ENCODE measurements around the gene ETV7. TPM values are rescaled to one million over a fixed set of nuclear protein-coding genes. Genes with fewer than 3 reads are reported as not detected.
"Not testable (repeated sequence)": the region's sequence is repeated elsewhere in the genome, so short reads cannot be mapped to it uniquely, and the experiment has no call there.

Gene ETV7
- polyA plus RNA-seq, 3 donors = 0.10 to 0.44 TPM; not detected in 1

DNA sequence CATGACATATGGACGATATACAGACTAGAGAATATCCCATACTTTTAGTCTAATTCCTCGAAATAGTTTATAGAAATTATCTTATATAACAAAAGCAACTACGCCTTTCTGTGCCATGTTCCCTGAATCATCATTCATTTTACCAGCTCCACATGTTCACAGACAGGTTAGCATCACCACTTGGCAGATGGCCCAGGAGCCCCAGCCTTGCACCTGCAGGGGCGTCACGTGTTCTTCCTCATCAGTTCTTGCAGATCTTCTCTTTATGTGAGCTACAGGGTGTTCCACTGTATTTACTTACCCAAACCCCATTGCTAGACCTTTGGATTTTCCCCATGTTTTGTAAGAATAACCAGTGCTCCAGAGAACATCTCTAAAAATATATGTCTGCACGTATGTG lies 38.2 kb downstream of the ETV7 start:
- no peak for DNase-seq (ENCODE audit: extremely low read depth in 1 of 11, low read depth in 9 of 11, low spot score in 4 of 11)

DNA sequence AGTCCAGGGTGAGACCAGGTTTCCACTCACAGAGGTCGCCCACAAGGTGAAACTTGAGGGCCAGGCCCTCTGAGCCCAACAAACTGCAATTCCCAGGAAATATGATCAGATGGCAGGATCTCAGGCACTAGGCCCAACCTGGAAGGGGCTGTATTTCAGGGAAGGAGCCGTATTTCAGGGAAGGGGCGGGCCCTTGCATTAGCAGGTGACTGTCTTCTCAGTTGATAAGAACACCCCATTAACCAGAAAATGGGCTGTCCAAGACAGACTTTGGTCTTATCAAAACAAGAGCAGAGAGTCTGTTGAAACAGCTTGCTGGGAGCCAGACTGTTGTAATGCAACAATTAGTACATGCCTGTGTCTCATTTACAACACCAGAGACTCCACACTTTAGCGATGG lies 39.8 kb downstream of the ETV7 start:
- DNase-seq (ENCODE audit: extremely low read depth in 1 of 11, low read depth in 9 of 11, low spot score in 4 of 11) = no peak

DNA sequence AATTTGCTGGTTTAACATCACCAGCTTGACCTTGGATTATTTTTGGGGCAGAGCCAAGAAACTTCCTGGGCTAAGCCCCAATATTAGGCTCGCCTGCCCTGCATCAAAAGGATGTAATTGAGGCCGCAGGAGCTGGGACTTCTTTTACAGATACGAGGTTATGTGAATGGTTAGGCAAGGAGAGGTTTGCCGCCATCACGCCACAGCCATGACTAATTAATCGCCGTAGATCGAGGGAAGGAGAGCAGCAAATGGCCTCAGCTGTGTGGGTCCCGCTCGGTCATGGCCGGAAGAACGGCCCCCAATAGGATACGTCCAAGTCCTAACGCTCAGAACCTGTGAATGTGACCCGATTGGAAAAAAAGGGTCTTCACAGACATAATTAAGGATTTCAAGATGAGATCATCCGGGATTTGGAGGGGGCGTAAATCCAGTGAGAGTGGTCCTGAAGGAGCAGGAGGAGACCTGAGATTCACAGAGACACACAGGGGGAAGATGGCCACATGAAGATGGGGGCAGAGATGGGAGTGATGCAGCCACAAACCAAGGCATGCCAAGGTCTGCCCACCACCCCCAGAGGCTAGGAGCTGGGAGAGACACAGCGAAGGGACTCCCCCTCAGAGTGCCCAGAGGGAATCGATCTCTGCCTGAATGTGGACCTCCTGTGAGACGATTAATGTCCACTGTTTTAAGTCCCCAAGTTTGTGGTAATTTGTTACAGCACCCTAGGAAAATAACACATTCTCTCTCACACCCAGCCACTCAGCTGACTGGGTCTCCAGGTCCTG lies 40.8 kb downstream of the ETV7 start:
- DNase-seq (ENCODE audit: extremely low read depth in 1 of 11, low read depth in 9 of 11, low spot score in 4 of 11) = no peak

DNA sequence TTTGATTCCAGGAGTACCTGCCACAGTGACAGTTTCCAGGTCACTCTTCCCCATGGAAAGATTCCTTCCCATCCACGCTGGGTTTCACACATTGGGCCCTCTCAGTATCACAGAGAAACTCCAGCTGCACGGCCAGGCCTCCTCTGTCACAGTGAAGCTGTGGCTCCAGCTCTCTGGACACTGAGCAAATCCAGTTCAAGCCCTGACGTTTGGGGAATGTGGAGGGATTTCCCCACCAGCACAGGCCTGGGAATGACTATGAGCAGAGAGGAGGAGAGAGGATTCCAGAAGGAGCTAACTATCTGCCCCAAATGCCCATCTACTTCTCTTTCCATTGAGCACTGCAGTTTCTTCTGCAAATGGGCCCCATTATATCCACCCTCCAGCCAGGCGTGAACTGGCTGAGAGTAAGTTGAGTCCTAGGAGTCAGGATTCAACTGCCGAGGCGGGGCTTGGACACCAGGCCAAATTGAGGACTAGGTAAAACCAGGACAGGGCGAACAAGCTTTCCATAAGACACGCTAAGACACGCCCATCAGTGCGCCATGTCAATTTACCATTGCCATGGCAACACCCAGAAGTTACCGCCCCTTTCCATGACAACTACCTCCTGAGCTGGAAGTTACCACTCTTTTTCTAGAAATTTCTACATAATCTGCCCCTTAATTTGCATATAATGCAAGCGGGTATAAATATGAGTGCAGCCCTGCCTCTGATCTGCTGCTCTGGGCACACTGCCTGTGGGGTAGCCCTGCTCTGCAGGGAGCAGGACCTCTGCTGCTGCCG lies 41.6 kb downstream of the ETV7 start:
- DNase-seq (ENCODE audit: extremely low read depth in 1 of 11, low read depth in 9 of 11, low spot score in 4 of 11) = no peak

- no peak for DNase-seq (ENCODE audit: extremely low read depth in 1 of 11, low read depth in 9 of 11, low spot score in 4 of 11)
Measured at GRCh38 chr6:36343109-36343680, 44.3 kb downstream of the ETV7 start.

DNA sequence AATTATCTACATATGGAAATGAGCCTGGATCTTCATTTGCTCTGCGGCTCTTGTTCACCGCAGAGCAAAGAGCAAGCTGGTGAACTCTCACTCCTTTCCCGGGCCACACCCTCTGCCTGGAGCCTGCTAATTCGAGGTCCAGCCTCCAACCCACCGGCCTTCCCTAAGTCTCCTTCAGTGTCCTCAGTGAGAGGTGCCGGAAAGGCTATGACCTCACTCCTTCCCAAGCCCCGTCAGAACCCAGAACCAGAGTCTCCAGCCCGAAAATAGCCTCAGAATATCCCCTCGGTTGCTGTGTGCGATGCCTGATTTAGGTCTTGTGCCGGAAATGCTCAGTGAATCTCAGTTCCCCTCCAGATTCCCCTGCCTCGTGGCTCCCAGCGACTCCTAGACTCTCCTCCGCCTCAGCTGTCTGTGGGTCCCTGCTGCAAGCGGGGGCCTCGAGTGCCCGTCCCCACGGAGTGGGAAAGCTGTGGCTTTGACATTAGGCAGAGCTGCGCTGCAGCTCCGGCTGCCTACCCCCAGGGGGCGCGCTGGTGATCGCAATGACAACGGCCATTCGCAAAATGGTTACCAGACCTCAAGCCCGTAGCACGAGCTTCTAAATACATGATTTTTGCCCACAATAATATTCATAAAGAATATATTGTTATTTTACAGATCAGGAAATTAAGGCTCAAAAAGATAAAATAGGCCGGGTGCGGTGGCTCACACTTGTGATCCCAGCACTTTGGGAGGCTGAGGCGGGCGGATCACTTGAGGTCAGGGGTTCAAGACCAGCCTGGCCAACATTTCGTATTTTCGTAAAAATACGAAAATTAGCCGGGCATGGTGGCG lies 46.6 kb downstream of the ETV7 start:
- DNase-seq (ENCODE audit: extremely low read depth in 1 of 11, low read depth in 9 of 11, low spot score in 4 of 11) = peak in 2 of 11 donors; percentile 44 to 46

GRCh38 chr6:36340306-36340617 lies 47.2 kb downstream of the ETV7 start:
- DNase-seq (ENCODE audit: extremely low read depth in 1 of 11, low read depth in 9 of 11, low spot score in 4 of 11) = no peak

GRCh38 chr6:36339146-36339545 lies 48.3 kb downstream of the ETV7 start:
- DNase-seq (ENCODE audit: extremely low read depth in 1 of 11, low read depth in 9 of 11, low spot score in 4 of 11) = no peak

- not testable (repeated sequence) for DNase-seq (ENCODE audit: extremely low read depth in 1 of 11, low read depth in 9 of 11, low spot score in 4 of 11)
Measured at GRCh38 chr6:36338223-36338622, 49.2 kb downstream of the ETV7 start.

DNA sequence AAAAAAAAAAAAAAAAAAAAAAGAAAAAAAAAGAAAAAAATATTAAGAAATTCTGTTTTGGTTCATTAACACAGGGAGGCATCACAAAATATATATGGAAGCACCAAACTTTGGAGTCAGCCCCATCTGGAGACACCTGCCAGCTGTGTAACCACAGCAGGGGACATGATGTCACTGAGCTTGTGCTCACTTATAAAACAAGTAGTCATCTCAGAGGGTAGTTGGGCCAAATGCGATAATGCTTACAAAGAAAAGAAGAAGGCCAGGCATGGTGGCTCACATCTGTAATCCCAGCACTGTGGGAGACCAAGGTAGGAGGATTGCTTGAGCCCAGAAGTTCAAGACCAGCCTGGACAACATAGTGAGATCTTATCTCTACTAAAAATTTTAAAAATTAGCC lies 49.7 kb downstream of the ETV7 start:
- DNase-seq (ENCODE audit: extremely low read depth in 1 of 11, low read depth in 9 of 11, low spot score in 4 of 11) = no peak

GRCh38 chr6:36336779-36337241 lies 50.7 kb downstream of the ETV7 start, which contains the start of gene BNIP5:
TSS of gene BNIP5 (minus strand) at chr6:36336888. CDS start at chr6:36330690, 6,198 bp downstream.
- DNase-seq (ENCODE audit: extremely low read depth in 1 of 11, low read depth in 9 of 11, low spot score in 4 of 11) = no peak

DNA sequence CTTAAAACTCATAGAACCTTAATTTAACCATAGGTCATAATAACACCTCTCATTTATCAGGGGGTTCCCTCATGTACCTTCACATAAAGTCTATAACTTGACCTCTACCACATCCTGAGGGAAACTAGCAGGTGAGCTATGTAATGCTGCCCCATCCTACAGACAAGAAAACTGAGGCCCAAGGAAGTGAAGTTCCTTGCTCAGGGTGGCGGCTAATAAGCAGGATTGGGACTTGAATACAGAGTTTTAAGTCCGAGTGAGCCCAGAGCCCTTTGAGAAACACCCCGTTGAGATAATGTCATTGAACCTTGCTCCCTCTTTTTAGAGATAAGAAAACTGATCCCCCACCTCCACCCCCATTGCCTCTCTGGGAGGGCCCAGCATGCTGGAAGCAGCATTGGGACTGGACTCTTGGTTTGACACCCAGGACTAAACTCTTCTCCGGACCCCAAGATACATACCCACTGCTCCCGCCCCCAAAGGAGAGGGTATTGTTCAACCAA lies 51.2 kb downstream of the ETV7 start:
- no peak for DNase-seq (ENCODE audit: extremely low read depth in 1 of 11, low read depth in 9 of 11, low spot score in 4 of 11)

DNA sequence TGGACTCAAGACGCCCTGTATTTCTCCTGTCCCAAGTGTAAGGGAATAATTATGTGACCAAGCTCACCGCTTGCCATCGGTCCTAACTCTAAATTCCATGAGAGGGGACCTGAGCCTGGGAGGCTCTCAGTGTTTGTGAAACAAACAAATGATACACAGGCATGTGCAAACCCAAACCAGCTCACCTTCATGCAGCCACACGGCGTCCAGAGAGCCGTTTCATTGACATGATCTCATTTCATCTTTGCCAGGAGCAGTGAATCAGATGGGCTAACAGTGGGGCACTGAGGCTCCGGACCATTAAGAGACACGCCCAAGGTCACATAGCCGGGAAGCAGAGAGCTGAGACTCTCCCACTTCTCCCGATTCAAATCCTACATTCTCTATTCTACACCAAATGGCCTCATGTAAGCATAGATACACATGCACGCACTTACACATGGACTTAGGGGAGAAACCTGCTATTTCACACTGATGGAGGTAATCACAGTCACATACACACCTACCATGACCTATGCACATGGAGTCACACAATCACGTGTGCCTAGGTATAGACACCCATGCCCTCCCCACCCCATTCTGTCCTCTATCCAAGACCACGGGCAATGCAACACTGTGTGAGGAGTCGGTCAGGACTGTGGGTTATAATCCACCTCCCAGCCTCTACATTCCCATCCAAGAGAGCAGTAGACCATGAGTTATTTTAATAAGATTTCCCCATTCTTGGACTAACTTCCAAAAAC lies 51.8 kb downstream of the ETV7 start:
- no peak for DNase-seq (ENCODE audit: extremely low read depth in 1 of 11, low read depth in 9 of 11, low spot score in 4 of 11)

GRCh38 chr6:36334832-36335459 lies 52.5 kb downstream of the ETV7 start:
- no peak for DNase-seq (ENCODE audit: extremely low read depth in 1 of 11, low read depth in 9 of 11, low spot score in 4 of 11)

GRCh38 chr6:36333931-36334725 lies 53.3 kb downstream of the ETV7 start:
- no peak for DNase-seq (ENCODE audit: extremely low read depth in 1 of 11, low read depth in 9 of 11, low spot score in 4 of 11)

DNA sequence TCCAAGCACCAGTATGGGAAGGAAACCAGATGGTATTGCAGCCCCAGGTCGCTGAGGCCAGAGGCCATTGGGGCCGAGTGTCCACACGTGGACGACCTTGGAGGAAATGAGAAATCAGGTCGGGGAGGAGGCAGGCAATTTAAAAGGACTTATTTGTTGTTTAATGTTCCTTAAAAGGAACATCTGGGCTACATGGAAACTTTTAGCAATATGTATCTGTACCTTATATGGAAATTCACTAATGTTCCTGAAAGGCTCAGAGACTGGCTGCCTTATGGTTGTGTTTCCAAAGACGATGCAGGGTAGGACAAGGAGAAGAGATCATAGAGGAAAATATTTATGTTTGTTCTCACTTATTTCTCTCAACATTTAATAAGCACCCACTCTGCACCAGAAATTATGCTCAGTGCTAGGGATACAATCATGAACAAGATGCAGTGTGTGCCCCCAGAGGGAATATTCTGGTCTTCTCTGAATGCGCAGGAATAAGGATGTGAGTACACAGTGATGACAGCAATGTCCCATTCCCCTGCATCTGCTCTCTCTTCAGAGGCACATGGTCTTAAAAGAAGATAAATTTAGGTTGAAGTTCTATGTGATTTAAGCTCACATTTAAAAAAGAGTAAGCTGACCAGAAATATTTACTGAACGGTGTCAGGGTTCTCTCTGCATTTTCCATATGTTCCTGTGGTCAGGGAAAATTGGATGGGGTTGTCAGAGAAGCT lies 54.1 kb downstream of the ETV7 start:
- no peak for DNase-seq (ENCODE audit: extremely low read depth in 1 of 11, low read depth in 9 of 11, low spot score in 4 of 11)

DNA sequence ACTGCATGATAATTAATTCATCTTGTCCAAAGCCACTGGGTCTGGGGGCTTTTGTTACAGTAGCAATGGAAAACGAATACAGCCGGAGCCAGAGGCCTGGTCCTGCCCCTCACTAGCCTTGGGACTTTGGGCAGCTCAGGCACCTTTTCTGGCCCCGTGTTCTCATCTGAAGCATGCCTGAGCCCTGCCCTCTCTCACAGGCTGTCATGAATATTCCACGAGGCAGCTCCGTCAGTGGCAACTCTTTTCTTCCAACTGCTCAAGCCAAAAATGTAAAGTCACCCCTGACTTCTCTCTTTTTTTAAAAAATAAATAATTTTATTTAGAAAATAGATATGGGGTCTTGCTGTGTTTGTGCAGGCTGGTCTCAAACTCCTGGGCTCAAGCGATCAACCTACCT lies 56.1 kb downstream of the ETV7 start:
- no peak for DNase-seq (ENCODE audit: extremely low read depth in 1 of 11, low read depth in 9 of 11, low spot score in 4 of 11)
